Osteocyte (in vitro differentiated cells): Measurements from ENCODE around the gene FXYD1. TPM values are rescaled to one million over a fixed set of nuclear protein-coding genes. Genes with fewer than 3 reads are reported as not detected.

ENCODE experiments used
- DNase-seq: peaks from one replicate; pipeline ENCODE4 v3.0.0; 2021; ENCODE audit warnings: mixed read lengths; ENCODE audit not compliant: unreplicated experiment; ENCODE audit errors: extremely low spot score
- H3K27ac Mint-ChIP-seq: one replicate; pipeline ENCODE4 v1.8.0; 2021; ENCODE audit warnings: mild to moderate bottlenecking, mixed read lengths; ENCODE audit not compliant: unreplicated experiment
- H3K27me3 Mint-ChIP-seq: one replicate; pipeline ENCODE4 v1.8.0; 2021; ENCODE audit warnings: mixed read lengths; ENCODE audit not compliant: unreplicated experiment
- H3K36me3 Mint-ChIP-seq: one replicate; pipeline ENCODE4 v1.8.0; 2021; ENCODE audit warnings: mixed read lengths; ENCODE audit not compliant: unreplicated experiment
- H3K4me1 Mint-ChIP-seq: one replicate; pipeline ENCODE4 v1.8.0; 2021; ENCODE audit warnings: mixed read lengths; ENCODE audit not compliant: unreplicated experiment
- H3K4me3 Mint-ChIP-seq: one replicate; pipeline ENCODE4 v1.8.0; 2021; ENCODE audit warnings: mild to moderate bottlenecking, moderate library complexity, mixed read lengths; ENCODE audit not compliant: unreplicated experiment
- H3K9me3 Mint-ChIP-seq: one replicate; pipeline ENCODE4 v1.8.0; 2021; ENCODE audit warnings: mixed read lengths; ENCODE audit not compliant: unreplicated experiment
- CTCF ChIP-seq: fragments of 200-600 bp; sonication (generic); IDR thresholded peaks from 2 replicates; pipeline ENCODE4 v1.5.0; 2021; ENCODE audit warnings: antibody characterized with exemption, mild to moderate bottlenecking, moderate library complexity
- total RNA-seq: library from RNA; stranded (reverse); gene quantifications from 2 replicates; pipeline ENCODE4 v1.2.1, GENCODE V29; 2021

The FXYD1 gene
- total RNA-seq, 1 donor from 2014 or later: 0.86 TPM

GRCh38 chr19:35141837-35142605 is 3.4 kb downstream of the FXYD1 start:
- Mint-ChIP-seq H3K27me3 (peaks cover 24% of the 10 kb centered on the region), H3K4me3 (no peak overlapping the region), H3K27ac (no peak overlapping the region), H3K9me3 (no peaks in the 10 kb centered on the region), H3K36me3 (no peaks in the 10 kb centered on the region), H3K4me1 (peaks cover 36% of the 10 kb centered on the region)
- TF ChIP-seq CTCF: no peak
- DNase-seq: no peak

- Mint-ChIP-seq H3K27me3 (peaks cover 21% of the 10 kb centered on the region), H3K9me3 (no peaks in the 10 kb centered on the region), H3K36me3 (no peaks in the 10 kb centered on the region), H3K4me3 (no peak overlapping the region), H3K4me1 (peaks cover 41% of the 10 kb centered on the region), H3K27ac (no peak overlapping the region)
- DNase-seq: no peak
- peak; percentile 66 for TF ChIP-seq CTCF
Measured at GRCh38 chr19:35142606-35143230, 4.1 kb downstream of the FXYD1 start.

GRCh38 chr19:35143231-35143715 is 4.6 kb downstream of the FXYD1 start, which contains the start of gene FXYD7:
FXYD7 (plus strand) TSS chr19:35143255; CDS start chr19:35143334, 79 bp downstream.
- Mint-ChIP-seq H3K27ac (no peak within 1 kb of the TSS), H3K4me3 (no peak within 1 kb of the TSS), H3K9me3 (no peaks in the 10 kb centered on the region), H3K36me3 (no peaks in the 10 kb centered on the region), H3K4me1 (peaks cover 41% of the 10 kb centered on the region), H3K27me3 (peaks cover 21% of the 10 kb centered on the region)
- TF ChIP-seq CTCF: peak; percentile 38
- DNase-seq: no peak

- Mint-ChIP-seq H3K27me3 (peaks cover 21% of the 10 kb centered on the region), H3K4me1 (peaks cover 40% of the 10 kb centered on the region), H3K4me3 (no peak overlapping the region), H3K9me3 (no peaks in the 10 kb centered on the region), H3K36me3 (no peaks in the 10 kb centered on the region), H3K27ac (no peak overlapping the region)
- no peak for TF ChIP-seq CTCF
- no peak for DNase-seq
Measured at GRCh38 chr19:35143818-35144217, 5.2 kb downstream of the FXYD1 start.

- DNase-seq: no peak
- no peaks in the 10 kb centered on the region for H3K9me3 Mint-ChIP-seq
- no peaks in the 10 kb centered on the region for H3K36me3 Mint-ChIP-seq
- no peak overlapping the region for H3K4me3 Mint-ChIP-seq
- no peak for TF ChIP-seq CTCF
- H3K27ac Mint-ChIP-seq: no peak overlapping the region
- peaks cover 21% of the 10 kb centered on the region for H3K27me3 Mint-ChIP-seq
- peaks cover 39% of the 10 kb centered on the region for H3K4me1 Mint-ChIP-seq
Measured at GRCh38 chr19:35144259-35144599, 5.6 kb downstream of the FXYD1 start.
